Stimulated activated naive B cell treated with anti-CD40 and anti-IgM and Interleukin-4, amounts not matched to agents 10 μg/mL and 1 μg/mL and 100 μg/mL, for 72 hours (primary cell): ENCODE data around the gene TBATA.
"Not testable (repeated sequence)": the region's sequence is repeated elsewhere in the genome, so short reads cannot be mapped to it uniquely, and the experiment has no call there.

Experiments used
- ATAC-seq, 2 donors: fragments of 150-1000 bp; cut with Tn5 transposase; replicated peaks; 2 replicates each; pipeline ENCODE4 v1.10.0; 2021; ENCODE audit warnings: moderate library complexity in 1 of 2
- DNase-seq: peaks from one replicate; pipeline ENCODE4 v3.0.0; 2021
- H3K27ac Mint-ChIP-seq: one replicate; pipeline ENCODE4 v1.8.0; 2022; ENCODE audit warnings: mild to moderate bottlenecking, mixed read lengths
- H3K27me3 Mint-ChIP-seq, 2 donors: one replicate each; pipeline ENCODE4 v1.8.0; 2022; ENCODE audit warnings: mixed read lengths in 2 of 2
- H3K36me3 Mint-ChIP-seq, 2 donors: one replicate each; pipeline ENCODE4 v1.8.0; 2022; ENCODE audit warnings: mixed read lengths in 2 of 2, mild to moderate bottlenecking in 1 of 2
- H3K4me1 Mint-ChIP-seq, 2 donors: one replicate each; pipeline ENCODE4 v1.8.0; 2022; ENCODE audit warnings: mixed read lengths in 2 of 2, mild to moderate bottlenecking in 1 of 2
- H3K4me3 Mint-ChIP-seq, 2 donors: one replicate each; pipeline ENCODE4 v1.8.0; 2022; ENCODE audit warnings: mild to moderate bottlenecking in 2 of 2, mixed read lengths in 2 of 2, moderate library complexity in 1 of 2
- H3K9me3 Mint-ChIP-seq, 2 donors: one replicate each; pipeline ENCODE4 v1.8.0; 2022; ENCODE audit warnings: mixed read lengths in 2 of 2, mild to moderate bottlenecking in 1 of 2

The TBATA gene

DNA sequence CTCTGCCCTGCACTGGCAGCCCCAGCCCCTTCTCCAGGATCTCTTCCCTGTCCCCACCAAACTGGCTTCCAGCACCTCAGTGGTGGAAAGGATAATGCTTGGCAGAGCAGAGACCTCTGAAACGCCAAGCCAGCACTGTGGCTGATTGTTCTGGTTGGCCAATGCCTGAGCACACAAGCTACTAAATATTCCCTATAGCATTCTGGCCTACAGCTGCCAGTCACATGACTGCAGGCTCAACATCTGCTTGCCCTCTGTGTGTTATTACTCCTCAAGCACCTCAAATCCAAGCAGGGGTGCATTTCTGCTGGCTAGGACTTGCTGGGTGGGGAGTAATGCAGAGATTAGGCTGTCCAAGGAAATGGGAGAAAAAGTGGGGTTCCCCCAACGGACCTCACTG lies 6.1 kb downstream of the TBATA start:
- no peaks in the 10 kb centered on the region for H3K9me3 Mint-ChIP-seq
- H3K4me1 Mint-ChIP-seq: no peaks in the 10 kb centered on the region
- no peak overlapping the region for H3K27ac Mint-ChIP-seq
- no peak overlapping the region for H3K4me3 Mint-ChIP-seq
- no peak for ATAC-seq
- DNase-seq: no peak
- no peaks in the 10 kb centered on the region for H3K36me3 Mint-ChIP-seq
- peaks cover 4 to 8% of the 10 kb centered on the region in 2 donors for H3K27me3 Mint-ChIP-seq

DNA sequence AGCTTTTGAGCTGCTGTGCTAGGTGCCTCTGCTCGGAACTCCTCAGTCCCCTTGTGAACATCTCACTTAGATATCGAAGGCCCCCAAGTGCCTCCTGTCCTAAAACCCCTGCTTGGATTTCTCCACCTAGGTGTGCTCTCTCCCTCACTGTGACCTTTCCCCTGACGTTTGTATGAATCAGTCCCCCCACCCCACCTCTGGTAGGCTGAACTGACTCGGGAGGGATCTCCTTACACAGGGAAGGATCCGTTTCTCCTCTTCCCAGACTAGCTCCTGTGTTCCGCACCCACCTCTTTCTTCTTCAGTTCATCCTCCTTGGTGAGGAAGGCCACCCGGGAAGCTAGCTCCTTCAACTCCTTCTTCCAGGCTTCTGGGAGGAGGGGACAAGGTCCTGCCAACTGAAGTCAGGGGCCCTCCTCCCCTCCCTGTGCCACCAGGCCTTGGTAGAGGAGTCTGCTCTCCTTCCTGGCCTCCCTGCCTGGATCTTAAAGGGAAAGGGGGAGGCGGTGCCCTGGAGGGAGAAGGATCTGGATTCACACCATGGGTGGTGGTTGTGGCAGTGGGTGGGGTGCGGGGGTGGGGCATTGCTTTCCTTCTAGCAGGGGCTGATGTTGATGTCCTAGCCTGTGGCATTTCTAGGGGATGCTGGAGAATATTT lies 6.8 kb downstream of the TBATA start:
- peaks cover 3 to 7% of the 10 kb centered on the region in 2 donors for H3K27me3 Mint-ChIP-seq
- H3K9me3 Mint-ChIP-seq: no peaks in the 10 kb centered on the region
- ATAC-seq (no peak), DNase-seq (no peak)
- no peaks in the 10 kb centered on the region for H3K4me1 Mint-ChIP-seq
- H3K4me3 Mint-ChIP-seq: no peak overlapping the region
- H3K36me3 Mint-ChIP-seq: no peaks in the 10 kb centered on the region
- no peak overlapping the region for H3K27ac Mint-ChIP-seq

DNA sequence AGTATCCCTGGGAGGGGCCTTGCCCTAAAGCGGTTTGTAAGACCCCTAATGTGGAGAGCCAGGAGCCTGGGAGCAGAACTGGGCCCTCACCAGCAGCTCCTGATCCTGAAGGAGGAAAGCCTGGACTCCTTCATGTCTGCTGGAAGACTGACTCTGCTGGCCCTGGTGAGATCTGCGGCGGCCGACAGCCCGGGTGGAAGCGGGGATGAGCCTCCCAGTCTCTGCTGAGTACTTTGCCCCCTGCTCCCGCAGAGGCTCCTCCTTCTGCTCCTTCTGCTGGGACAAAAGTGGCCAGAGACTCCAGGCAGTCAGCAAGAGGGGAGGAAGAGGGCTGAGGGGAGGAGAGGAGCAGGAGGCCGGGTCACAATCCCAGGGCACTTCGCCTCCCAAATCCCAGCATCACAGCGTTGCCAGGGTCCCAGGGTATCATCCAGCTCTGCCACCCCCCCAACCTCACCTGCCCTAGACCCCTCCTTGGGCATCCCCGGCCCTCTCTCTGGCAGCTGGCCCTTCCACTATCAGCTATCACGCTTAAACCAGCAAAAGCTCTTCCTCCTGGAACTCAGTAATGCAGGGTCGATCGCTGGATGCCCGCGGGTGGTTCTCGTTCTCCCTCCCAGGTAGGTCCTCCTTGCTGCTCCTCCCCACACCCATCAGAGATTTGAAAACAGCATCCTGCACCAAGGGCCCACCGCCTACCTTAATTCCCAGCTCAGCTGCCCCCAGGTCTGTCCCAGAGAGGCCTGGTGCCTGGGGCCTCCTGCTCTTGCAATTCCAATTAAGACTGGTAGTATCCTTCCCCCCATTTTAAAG lies 7.9 kb downstream of the TBATA start:
- H3K36me3 Mint-ChIP-seq: no peaks in the 10 kb centered on the region
- ATAC-seq: no peak
- H3K27me3 Mint-ChIP-seq: no peaks in the 10 kb centered on the region
- no peaks in the 10 kb centered on the region for H3K9me3 Mint-ChIP-seq
- no peak overlapping the region for H3K4me3 Mint-ChIP-seq
- no peaks in the 10 kb centered on the region for H3K4me1 Mint-ChIP-seq
- DNase-seq: no peak
- H3K27ac Mint-ChIP-seq: peak overlapping the region; percentile 48

DNA sequence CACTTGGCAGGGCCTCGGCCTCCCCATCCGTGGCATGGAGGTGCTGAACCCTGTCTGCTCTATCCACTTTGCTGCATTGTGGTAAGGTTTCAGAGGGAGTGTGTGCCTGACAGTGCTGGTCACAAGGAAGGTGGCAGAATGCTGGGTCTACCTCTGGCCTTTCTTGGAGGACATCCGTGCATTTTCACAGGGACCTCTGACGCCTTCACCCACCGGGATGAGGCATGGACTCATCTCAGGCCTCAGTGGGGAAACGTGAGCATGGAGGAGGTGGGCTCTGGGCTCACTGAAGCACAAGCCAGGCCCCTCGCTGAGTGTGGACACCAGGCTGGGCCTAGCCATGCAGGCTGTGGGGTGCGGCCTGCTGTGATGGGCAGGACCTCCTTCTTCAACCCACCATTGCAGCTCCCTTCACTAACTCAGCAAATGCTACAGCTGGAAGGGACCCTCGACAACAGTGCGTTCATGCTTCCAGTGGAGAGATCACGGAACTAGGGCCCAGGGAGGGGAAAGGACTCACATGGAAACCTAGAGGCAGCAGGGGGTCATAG lies 8.6 kb downstream of the TBATA start:
- no peak for DNase-seq
- Mint-ChIP-seq H3K9me3 (no peaks in the 10 kb centered on the region), H3K27me3 (no peaks in the 10 kb centered on the region), H3K4me1 (no peaks in the 10 kb centered on the region), H3K27ac (no peak overlapping the region), H3K4me3 (no peak overlapping the region), H3K36me3 (no peaks in the 10 kb centered on the region)
- no peak for ATAC-seq

DNA sequence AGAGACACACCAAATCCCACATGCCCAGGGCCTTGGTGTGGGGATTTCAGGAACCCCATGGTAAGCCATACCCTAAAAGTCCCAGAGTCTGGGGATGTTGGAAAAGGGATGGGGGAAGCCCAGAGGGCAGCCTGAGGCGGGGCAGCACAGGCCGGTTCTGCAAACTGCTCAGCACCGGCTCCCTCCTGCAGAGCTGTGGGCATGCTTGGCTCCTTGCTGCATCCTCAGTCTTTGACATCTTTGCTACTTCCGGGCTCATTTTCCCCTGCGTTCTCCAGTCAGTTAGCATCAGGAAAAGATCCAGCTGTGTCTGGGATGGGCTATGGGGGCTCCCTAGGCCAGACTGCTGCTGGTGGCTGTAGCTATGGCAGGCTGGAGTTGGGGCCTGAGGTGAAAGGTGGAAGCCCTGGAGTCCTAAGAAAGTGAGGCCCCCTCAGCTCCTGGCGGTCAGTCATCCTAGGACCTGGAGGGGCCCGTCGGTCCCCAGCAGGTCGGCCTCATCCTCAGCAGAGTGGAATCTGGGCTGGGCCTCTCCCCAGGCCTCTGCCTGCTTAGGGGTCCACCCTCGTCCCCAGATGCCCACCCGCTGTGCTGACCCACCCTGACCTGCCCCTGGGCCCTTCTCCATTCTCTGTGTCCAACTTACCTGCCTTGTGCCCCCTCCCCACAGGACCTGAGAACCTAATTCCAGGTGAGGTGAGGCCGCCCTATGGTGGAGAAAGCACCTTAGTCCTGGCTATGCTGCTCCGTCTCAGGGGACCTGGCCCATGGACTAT lies 9.3 kb downstream of the TBATA start:
- DNase-seq: no peak
- no peak overlapping the region for H3K4me3 Mint-ChIP-seq
- H3K36me3 Mint-ChIP-seq: no peaks in the 10 kb centered on the region
- H3K27ac Mint-ChIP-seq: no peak overlapping the region
- no peaks in the 10 kb centered on the region for H3K9me3 Mint-ChIP-seq
- ATAC-seq: no peak
- H3K4me1 Mint-ChIP-seq: no peaks in the 10 kb centered on the region
- no peaks in the 10 kb centered on the region for H3K27me3 Mint-ChIP-seq

DNA sequence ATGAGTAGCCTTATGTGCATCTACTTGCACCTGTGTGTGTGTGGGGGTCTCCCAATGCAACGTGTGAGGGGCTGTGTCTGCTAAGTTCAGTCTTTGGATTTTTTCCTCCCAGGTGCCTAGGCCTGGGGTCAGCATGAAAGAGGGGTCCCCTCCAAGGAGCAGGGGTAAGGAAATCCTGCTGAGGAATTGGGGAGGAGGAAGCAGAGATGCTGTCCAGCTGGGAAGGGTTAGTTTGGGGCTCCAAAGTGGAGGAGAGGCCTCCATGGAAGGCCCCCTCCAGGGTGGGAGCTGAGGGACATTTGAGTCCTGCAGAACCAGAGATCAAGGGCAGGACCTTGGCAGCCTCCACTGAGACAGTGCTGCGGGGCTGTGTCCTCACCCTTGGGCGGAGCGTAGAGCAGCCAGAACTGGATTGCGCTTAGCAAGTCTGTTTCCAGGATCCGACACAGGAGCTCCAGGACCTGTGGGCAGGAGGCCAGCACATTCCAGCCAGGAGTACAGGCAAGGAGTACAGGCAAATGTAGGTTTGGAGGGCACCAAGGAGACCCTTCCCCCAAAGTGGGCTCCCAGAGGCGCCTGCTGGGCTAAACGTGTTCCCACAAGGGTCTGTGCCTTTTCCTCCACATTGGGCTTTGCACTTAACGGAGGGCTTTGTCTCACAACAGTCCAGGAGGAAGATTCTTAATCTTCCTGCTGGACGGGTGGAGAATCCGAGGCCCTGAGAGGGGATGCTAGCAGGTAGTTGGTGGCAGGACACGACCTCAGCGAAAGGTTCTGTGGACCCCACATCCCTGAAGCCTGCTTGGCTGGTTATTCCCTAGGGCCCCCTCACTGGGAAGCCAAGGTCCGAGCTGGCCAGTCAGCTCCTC lies 10.1 kb downstream of the TBATA start:
- Mint-ChIP-seq H3K9me3 (no peaks in the 10 kb centered on the region), H3K27ac (no peak overlapping the region), H3K27me3 (no peaks in the 10 kb centered on the region), H3K4me1 (no peaks in the 10 kb centered on the region), H3K36me3 (no peaks in the 10 kb centered on the region), H3K4me3 (no peak overlapping the region)
- DNase-seq (no peak), ATAC-seq (no peak)

DNA sequence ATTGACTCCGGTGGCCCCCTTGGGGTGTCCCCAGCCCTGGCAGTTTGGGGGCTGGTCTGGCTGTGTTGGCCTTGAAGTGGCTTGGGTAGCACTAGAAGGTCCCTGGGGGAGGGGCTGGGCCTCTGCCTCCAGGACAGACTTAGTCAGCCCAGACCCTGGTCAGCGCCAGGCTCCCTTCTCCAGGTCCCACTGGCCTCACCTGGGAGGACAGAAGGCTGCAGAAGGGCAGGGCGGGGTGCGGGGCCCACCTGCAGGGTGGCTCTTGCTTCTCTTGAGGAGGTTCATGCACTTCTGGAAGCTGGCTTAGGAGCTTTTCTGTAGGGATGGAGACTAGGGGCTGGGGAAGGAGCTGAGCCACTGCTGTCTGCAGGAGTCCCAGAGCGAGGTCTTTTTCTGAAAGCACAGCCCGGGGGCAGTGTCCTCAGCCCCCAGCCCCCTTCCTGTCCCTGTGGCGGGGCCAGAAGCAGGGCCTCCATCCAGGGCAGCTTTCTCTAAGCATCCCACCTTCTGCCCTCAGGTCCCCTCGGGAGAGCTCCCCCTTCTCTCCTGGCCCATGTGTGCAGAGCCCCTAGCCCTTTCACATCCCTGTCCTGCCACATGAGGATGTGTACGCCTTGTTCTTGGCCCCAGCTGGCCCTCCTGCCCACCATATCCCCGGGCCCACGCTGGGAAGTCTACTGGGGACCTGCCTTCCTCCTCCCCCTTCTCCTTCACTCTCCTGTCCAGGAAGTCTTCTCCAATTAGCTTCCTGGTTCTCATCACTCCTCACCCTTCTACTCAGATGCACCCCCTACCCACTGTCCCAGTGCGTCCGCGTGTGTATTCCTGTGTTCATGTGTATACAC lies 11.0 kb downstream of the TBATA start:
- DNase-seq: no peak
- Mint-ChIP-seq H3K4me1 (no peaks in the 10 kb centered on the region), H3K27me3 (no peaks in the 10 kb centered on the region), H3K36me3 (no peaks in the 10 kb centered on the region), H3K4me3 (no peak overlapping the region), H3K27ac (no peak overlapping the region), H3K9me3 (no peaks in the 10 kb centered on the region)
- ATAC-seq: no peak

DNA sequence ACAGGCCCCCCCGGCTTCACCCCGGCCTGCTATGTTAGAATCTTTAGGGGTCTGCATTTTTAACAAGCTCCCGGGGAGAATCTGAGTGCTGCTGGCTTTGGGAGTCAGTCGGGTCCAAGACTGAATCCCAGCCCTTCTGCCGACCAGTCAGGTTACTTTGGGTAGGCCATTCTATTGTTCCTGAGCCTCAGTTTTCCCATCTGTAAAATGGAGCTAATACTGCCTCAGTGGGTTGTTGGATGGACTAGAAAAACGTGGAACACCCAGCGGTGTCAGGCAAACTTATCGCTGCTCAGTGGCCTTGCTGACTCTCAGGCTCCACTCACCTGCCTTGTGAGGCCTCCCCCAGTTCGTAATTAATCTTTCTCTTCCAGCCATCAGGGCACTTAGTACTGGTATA lies 11.7 kb downstream of the TBATA start:
- no peak for DNase-seq
- no peak for ATAC-seq
- H3K27ac Mint-ChIP-seq: no peak overlapping the region
- H3K4me3 Mint-ChIP-seq: no peak overlapping the region
- H3K27me3 Mint-ChIP-seq: no peaks in the 10 kb centered on the region
- no peaks in the 10 kb centered on the region for H3K9me3 Mint-ChIP-seq
- no peaks in the 10 kb centered on the region for H3K4me1 Mint-ChIP-seq
- no peaks in the 10 kb centered on the region for H3K36me3 Mint-ChIP-seq

DNA sequence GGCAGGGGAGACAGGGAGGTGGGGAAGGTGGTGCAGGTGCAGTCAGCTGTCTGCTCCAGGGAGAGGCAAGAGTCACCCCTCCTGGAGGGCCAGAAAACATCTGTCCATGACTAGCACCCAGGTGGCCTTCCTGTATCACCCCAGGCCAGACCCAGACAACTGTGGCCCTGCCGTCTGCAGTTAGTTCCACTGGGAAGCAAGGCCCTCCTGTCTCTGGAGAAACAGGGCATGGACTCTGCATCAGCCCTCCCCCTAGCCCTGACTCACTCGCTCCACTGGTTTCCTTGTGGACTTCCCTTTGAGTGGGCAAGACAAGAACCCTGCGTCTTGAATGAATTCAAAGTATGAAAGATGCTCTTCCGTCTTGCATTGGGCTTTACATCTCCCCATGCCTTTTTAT lies 12.6 kb downstream of the TBATA start:
- no peaks in the 10 kb centered on the region for H3K9me3 Mint-ChIP-seq
- H3K4me3 Mint-ChIP-seq: no peak overlapping the region
- H3K27me3 Mint-ChIP-seq: peaks cover 0 to 2% of the 10 kb centered on the region in 2 donors
- ATAC-seq (no peak), DNase-seq (no peak)
- no peak overlapping the region for H3K27ac Mint-ChIP-seq
- no peaks in the 10 kb centered on the region for H3K4me1 Mint-ChIP-seq
- H3K36me3 Mint-ChIP-seq: no peaks in the 10 kb centered on the region

DNA sequence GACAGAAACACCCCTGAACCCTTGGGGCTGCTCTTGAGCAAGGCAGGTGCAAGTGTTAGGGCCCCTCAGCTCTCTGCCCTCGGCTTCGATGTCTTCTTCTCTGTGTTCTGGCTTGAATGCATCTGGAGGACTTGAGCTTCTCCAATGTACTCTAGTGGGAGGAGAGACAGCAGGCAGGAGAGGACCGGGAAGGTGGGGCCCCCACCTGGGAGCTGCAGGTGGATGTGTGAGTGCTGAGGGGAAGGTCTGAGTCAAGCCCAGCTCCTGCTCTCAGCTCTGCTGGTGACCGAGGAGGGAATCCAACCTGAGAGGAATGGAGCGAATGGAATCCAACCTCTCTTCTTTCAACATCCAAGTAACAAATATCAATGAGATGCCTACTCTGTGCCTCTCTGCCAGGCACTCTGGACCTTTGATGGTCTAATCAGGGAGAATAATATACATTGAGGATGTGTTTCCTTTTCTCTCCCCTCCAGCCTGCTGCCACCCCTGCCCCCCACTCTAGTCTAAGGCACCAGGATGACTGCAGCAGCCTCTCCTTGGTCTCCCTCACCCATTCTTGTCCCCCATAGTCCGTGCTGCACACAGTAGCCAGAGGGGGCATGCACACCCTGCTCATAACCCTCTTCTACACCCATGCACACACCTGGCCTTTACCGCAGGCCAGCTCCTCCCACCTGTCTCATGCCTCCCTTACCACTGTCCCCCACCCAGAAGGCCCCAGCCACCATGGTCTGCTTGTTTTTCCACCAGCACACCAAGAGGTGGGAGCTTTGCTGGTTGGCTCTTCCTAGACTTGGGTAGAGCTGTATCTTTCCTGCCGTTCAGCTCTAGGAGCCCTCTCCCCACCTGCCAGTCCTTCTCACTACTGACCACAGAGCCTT lies 13.6 kb downstream of the TBATA start:
- Mint-ChIP-seq H3K9me3 (peaks cover 4% of the 10 kb centered on the region in 2 donors), H3K27ac (no peak overlapping the region), H3K27me3 (peaks cover 3 to 10% of the 10 kb centered on the region in 2 donors), H3K4me1 (no peaks in the 10 kb centered on the region), H3K36me3 (peaks cover 0 to 2% of the 10 kb centered on the region in 2 donors), H3K4me3 (no peak overlapping the region)
- no peak for DNase-seq
- ATAC-seq: no peak

DNA sequence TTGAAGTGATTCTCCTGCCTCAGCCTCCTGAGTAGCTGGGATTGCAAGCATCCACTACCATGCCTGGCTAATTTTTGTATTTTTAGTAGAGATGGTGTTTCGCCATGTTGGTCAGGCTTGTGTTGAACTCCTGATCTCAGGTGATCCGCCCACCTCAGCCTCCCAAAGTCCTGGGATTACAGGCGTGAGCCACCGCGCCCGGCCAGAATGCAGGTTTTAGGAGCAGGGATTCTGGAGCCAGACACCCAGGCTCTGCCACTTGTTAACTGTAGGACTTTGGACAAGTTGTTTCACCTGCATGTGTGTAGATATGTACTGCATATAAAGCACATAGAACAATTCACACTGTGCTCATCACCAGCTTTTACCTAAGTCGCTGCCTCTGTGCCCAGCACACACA lies 14.7 kb downstream of the TBATA start:
- H3K36me3 Mint-ChIP-seq, ATAC-seq, H3K4me1 Mint-ChIP-seq, H3K27ac Mint-ChIP-seq, DNase-seq, H3K4me3 Mint-ChIP-seq: not testable (repeated sequence)
- peaks cover 6 to 12% of the 10 kb centered on the region in 2 donors for H3K27me3 Mint-ChIP-seq
- H3K9me3 Mint-ChIP-seq: peaks cover 7 to 11% of the 10 kb centered on the region in 2 donors

DNA sequence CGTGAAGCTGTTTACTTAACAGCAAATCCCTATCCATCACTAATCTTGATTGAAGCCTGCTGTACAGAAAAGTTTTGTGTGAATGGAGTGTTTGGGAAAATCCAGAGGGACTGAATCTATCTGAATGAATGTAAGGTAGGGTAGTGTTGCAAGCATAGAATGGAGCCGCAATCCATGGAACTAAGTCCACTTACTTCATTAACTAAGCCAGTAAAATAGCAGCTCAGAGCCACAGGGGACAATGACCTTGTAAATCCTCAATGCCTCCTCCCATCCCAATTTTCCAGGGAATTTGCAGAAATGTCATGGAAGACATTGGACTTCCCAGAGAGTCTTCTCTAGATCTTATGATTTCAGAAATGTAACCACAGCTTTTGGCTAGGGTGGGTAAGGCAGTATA lies 15.2 kb downstream of the TBATA start:
- DNase-seq: no peak
- no peak overlapping the region for H3K4me3 Mint-ChIP-seq

More for the DNA sequence above, 15.2 kb downstream of the TBATA start:
- ATAC-seq: no peak
- Mint-ChIP-seq H3K27ac (no peak overlapping the region), H3K27me3 (peaks cover 6 to 12% of the 10 kb centered on the region in 2 donors), H3K36me3 (peaks cover 0 to 2% of the 10 kb centered on the region in 2 donors), H3K9me3 (peaks cover 13 to 16% of the 10 kb centered on the region in 2 donors), H3K4me1 (no peaks in the 10 kb centered on the region)
